Pons (tissue), 1 donor: ENCODE data around the gene SNRPD1.
A peak's percentile ranks its signal among the peaks of the same experiment; 100 is the strongest.
"Not testable (repeated sequence)": the region's sequence is repeated elsewhere in the genome, so short reads cannot be mapped to it uniquely, and the experiment has no call there.

Experiments
- DNase-seq: peaks from one replicate; pipeline ENCODE4 v3.0.0-alpha.2; 2016; ENCODE audit warnings: low spot score

The SNRPD1 gene

GRCh38 chr18:21636769-21637168 is 24.7 kb downstream of the SNRPD1 start:
- no peak for DNase-seq

- DNase-seq: no peak
Measured at GRCh38 chr18:21638822-21639221, 26.7 kb downstream of the SNRPD1 start.

- DNase-seq: not testable (repeated sequence)
Measured at GRCh38 chr18:21640375-21640774, 28.3 kb downstream of the SNRPD1 start.

GRCh38 chr18:21650311-21650710 is 38.2 kb downstream of the SNRPD1 start:
- DNase-seq: no peak

DNA sequence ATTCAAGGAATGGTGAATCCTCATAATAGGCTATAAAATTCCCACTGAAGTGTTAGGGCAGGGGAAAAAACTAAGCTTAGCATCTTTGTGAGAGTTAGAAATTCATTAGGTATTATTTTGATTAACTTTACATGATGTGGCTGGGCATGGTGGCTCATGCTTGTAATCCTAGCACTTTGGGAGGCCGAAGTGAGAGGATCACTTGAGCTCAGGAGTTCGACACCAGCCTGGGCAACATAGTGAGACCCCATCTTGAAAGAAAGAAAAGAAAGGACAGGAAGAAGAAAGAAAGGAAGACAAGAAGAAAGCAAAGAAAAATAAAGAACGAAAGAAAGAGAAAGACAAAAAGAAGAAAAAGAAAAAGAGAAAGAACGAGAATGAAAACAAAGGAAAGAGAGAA is 40.0 kb downstream of the SNRPD1 start:
- DNase-seq: no peak

DNA sequence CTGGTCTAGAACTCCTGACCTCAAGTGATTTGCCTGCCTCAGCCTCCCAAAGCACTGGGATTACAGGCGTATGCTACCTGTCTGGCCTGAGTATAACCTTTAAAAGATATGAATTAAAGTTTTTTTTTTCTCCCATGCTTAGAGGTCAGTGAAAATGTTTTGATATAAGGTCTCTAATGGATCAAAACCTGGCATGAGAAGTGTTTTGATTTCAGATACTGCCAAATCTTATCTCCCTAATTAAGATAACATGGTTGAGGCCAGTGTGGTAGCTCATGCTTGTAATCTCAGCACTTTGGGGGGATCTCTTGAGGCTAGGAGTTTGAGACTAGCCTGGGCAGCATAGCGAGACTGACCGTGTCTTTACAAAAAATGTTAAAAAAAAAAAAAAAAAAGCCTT is 41.2 kb downstream of the SNRPD1 start:
- no peak for DNase-seq

GRCh38 chr18:21656402-21656801 is 44.3 kb downstream of the SNRPD1 start:
- no peak for DNase-seq

DNA sequence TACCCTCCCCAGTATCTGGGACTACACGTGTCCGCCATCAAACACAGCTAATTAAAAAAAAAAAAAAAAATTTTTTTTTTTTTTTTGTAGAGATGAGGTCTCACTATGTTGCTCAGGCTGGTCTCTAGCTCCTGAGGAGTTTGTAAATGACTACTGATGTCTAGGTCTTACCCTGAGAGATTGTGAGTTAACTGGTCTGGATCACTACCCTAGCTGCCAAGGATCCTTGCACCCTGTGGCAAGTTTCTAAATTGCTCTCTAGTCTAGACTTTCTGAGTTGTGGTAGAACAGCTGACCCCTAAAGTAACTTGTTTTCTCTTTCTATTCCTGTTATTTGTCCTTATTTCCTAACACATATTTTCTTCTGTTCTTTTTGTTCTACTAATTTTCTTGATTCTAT is 48.0 kb downstream of the SNRPD1 start:
- DNase-seq: no peak

DNA sequence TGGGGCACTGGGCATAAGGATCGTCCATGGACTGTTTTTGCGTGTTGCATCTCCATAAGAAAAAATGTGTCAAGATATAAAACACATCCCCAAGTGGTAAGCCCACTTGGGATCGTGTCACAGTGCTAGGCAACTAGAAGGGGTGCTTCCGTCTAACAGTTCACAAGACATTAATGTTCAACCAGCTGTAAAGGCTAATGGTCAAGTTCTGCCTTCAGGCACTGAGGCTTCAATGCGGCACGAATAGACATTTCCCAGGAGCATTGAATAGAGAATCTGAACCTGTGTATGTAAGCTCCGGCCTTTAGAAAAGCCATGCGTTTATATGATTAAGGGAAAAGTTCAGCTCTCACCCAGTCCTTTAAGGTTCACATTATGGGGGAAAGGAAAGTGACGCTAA is 50.5 kb downstream of the SNRPD1 start:
- DNase-seq: no peak

DNA sequence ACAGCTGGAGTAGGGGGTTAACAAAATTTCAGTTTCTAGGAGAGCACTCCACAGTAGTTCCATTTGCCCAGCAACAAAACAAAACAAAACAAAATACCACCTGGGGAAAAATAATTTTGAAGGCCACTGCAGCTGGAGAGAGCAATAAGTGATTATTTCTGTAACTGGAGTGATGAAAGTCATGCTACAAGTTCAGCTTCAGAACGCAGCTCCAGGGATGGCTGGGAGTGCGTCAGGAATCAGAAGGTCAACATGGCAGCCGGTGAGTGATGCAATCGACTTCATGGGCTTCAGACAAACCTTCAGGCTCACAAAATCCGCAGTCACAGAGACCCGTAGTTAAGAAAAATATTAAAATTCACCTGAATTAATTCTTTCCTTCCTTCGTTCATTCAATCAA is 51.5 kb downstream of the SNRPD1 start:
- no peak for DNase-seq

GRCh38 chr18:21664069-21664468 is 52.0 kb downstream of the SNRPD1 start:
- DNase-seq: no peak

DNA sequence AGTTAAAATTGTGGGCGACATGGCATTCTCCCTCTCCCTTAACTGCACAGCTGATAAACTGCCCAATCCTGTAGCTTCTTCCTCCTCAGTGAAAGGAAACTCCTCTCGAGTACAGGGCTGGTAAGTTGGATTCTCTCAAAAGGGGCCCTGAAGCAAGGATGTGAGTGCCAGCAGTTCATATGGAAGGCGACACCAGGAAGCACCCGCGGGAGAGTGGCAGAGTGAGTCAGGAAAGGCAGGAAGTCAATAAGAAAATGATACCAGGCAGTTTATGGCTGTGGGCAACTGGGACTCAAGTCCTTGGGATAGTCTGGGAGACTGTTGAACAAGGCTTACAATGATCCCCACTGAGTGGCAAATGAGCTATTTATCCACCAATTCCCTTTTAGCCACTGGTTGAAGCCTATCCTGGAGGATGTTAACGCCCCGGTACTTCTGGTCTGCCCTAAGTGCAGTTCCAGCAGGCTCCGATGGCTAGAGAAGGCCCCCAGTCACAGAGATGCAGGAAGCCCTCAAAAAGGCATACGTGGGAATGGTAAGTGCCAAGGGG is 57.7 kb downstream of the SNRPD1 start:
- DNase-seq: no peak

GRCh38 chr18:21672521-21673267 is 60.6 kb downstream of the SNRPD1 start:
- peak; percentile 20 for DNase-seq

- not testable (repeated sequence) for DNase-seq
Measured at GRCh38 chr18:21675354-21675753, 63.2 kb downstream of the SNRPD1 start.

GRCh38 chr18:21678859-21679258 is 66.7 kb downstream of the SNRPD1 start:
- no peak for DNase-seq

- no peak for DNase-seq
Measured at GRCh38 chr18:21680161-21680560, 68.0 kb downstream of the SNRPD1 start.

GRCh38 chr18:21682371-21683051 is 70.4 kb downstream of the SNRPD1 start:
- peak; percentile 68 for DNase-seq
